Prostate gland (tissue), 2 donors: ENCODE results near the gene RAB28.

Source experiments
- CTCF ChIP-seq, 4 experiments: fragments of 200-600 bp in 2 of 4; fragments of 450-650 bp in 2 of 4; sonication (generic) in 2 of 4; IDR thresholded peaks; 1 replicate in 3 of 4; 2 replicates in 1 of 4; pipeline ENCODE4 v1.5.1; 2016 to 2019; ENCODE audit warnings: antibody characterized with exemption in 4 of 4, mild to moderate bottlenecking in 2 of 4, moderate library complexity in 2 of 4
- POLR2A ChIP-seq: fragments of 450-650 bp; IDR thresholded peaks from one replicate; pipeline ENCODE4 v1.6.1; 2016; ENCODE audit warnings: antibody characterized with exemption, mild to moderate bottlenecking
- POLR2AphosphoS5 ChIP-seq: sonication (generic); formaldehyde crosslinking; IDR thresholded peaks from one replicate; pipeline ENCODE4 v1.6.1; 2017; ENCODE audit warnings: antibody characterized with exemption

GRCh38 chr4:13478707-13479106 is 5.4 kb downstream of the RAB28 start:
- TF ChIP-seq CTCF (IDR thresholded peaks at IDR 0.05) (no peak), POLR2A (no peak), POLR2AphosphoS5 (no peak)
